Cerebellar cortex (tissue), 1 donor: ENCODE data around the gene ATP2A2.
"Not testable (repeated sequence)": the region's sequence is repeated elsewhere in the genome, so short reads cannot be mapped to it uniquely, and the experiment has no call there.

ENCODE experiments used
- DNase-seq: peaks from one replicate; pipeline ENCODE4 v3.0.0-alpha.2; 2015; ENCODE audit warnings: low spot score

ATP2A2 gene

DNA sequence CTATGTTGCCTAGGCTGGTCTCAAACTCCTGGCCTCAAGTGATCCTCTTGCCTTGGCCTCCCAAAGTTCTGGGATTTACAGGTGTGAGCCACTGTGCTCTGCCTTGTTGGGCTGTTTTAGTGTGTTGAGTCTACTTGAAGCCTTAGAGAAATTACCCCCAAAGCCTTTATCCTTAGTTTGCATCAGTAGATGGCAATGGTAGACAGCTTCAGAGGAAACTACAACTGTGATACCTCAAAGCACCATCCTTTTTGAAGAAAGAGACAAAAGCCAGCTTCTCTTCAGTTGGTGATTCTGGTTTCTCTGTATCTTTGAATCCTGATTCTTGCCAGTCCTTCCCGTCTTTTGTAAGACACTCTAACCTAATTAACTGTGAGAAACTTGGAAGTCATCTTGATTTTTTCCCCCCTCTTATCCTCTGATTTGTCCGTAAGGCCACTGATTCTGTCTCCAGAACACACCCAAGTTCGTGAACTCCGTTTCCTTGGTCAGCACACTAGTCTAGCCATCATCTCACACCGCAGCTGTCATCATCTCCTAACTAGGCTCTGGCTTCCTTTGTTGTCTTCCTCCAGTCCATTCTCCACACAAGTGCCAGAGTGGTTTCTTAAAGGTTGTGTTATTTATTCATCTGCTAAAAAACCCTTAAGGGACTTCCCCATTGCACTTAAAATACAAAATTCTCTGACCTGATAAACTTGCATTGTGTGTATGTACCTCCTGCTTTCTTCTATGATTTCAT is 20.2 kb downstream of the ATP2A2 start:
- DNase-seq, result no peak

- no peak for DNase-seq
Observed at GRCh38 chr12:110304061-110304551, 23.1 kb downstream of the ATP2A2 start.

DNA sequence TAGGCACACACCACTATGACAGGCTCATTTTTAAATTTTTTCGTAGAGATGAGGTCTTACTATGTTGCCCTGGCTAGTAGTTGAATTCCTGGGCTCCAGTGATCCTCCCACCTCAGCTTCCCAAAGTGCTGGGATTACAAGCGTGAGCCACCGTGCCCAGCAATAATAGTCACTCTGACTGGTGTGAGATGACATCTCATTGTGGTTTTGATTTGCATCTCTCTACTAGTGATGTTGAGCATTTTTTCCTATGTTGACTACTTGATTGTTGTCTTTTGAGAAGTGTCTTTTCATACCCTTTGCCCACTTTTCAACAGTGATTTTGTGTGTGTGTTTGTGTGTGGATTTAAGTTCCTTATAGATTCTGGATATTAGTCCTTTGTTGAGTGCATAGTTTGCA is 26.3 kb downstream of the ATP2A2 start:
- no peak for DNase-seq

DNA sequence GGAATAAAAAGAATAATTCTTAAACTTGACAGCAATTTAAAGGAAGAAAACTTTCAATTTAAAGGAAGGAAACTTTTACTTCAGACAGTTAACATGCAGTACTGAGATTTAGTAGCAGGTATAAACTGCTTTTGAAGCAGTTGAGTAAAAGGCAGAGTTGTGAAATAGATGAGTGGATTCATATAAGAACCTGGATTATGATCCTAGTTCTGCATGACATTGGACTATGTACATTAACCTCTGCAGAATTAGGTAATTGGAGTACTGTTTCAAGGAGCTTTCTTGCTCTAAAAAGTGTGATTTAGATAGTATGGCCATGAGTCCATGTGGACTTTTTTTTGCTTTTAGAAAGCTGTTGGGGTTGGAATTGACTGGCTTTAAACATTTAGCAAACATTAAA is 29.7 kb downstream of the ATP2A2 start:
- no peak for DNase-seq

- DNase-seq, result no peak
Observed at GRCh38 chr12:110311903-110312302, 30.9 kb downstream of the ATP2A2 start.

- no peak for DNase-seq
Observed at GRCh38 chr12:110312581-110313360, 31.7 kb downstream of the ATP2A2 start.

GRCh38 chr12:110314308-110314707 is 33.3 kb downstream of the ATP2A2 start:
- no peak for DNase-seq

DNA sequence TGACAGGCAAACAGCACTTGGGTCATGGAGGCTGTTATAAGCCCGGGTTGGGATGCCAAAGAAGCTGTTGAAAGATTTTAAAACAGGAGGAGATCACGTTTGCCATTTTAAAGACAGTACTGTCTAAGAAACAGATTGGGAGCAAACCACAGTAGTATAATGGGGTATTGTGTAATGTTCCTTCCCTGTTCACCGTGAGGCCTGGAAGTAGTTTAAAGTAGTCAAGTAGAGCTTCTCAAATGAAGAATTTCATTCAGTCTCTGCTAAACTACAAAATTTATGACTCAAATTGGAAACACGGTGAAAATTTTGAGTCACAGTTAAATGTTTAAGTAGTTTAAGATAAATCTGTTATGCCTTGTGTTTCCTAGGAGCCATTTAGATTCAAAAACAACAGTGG is 35.8 kb downstream of the ATP2A2 start:
- DNase-seq, result no peak

DNA sequence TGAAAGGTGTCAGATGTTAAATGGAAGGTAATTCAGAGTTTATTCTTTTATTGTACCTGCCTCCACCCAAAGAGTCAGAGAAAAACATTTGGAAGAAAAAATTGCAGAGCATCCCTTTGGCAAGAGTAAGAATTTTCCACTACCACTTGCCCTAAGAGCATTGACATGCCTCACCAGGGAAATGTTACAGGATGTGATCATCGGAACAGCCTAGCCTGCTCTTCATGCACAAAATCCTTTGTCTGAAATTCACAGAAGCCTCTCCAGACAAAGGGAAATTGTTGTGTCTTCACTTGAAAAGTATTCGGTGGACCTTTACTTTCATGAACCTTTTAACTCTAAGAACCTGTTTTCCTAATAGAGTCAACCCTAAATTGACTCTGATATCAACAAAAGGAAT is 36.9 kb downstream of the ATP2A2 start:
- no peak for DNase-seq

GRCh38 chr12:110320550-110320949 is 39.5 kb downstream of the ATP2A2 start:
- DNase-seq, result no peak

GRCh38 chr12:110329710-110330109 is 48.7 kb downstream of the ATP2A2 start:
- DNase-seq, result no peak

DNA sequence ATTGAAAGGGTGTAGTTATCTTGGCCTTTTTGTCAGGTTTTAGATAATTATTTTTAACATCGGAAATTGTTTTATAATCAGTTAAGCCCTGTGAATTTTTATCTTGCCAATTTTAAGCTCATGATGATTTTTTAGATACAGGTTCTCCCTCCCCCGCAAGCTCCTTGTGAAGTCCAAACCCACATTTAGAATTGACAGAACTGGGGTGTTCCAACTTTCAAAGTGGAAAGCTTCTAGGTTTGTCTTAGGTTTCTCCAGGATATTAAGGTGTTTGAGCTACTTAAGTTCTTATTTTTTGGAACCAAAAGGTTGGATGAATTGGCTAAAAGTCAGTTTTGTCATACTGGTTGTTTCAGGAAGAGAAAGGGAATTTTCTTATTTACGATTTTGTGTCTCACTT is 49.1 kb downstream of the ATP2A2 start:
- peak; percentile 32 for DNase-seq

- DNase-seq, result peak; percentile 69
Observed at GRCh38 chr12:110330544-110330943, 49.5 kb downstream of the ATP2A2 start.

DNA sequence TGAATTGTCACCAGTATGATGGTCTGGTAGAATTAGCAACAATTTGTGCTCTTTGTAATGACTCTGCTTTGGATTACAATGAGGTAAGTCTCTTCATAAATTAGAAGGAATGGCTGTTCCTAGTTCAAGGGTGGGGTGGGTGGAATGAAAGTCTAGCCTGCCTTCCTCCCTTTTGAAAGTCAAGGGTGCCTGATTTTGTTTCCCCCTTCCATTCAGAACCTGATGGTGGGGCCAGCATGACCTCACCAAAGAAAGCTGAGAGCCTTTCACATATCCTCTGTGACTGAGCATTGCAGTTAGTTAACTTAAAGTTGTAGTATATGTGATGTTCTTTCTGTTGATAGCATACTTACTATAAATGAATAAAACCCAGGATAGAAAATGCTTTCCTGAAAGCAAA is 52.2 kb downstream of the ATP2A2 start:
- DNase-seq, result no peak

GRCh38 chr12:110335481-110336045 is 54.5 kb downstream of the ATP2A2 start:
- DNase-seq, result no peak

DNA sequence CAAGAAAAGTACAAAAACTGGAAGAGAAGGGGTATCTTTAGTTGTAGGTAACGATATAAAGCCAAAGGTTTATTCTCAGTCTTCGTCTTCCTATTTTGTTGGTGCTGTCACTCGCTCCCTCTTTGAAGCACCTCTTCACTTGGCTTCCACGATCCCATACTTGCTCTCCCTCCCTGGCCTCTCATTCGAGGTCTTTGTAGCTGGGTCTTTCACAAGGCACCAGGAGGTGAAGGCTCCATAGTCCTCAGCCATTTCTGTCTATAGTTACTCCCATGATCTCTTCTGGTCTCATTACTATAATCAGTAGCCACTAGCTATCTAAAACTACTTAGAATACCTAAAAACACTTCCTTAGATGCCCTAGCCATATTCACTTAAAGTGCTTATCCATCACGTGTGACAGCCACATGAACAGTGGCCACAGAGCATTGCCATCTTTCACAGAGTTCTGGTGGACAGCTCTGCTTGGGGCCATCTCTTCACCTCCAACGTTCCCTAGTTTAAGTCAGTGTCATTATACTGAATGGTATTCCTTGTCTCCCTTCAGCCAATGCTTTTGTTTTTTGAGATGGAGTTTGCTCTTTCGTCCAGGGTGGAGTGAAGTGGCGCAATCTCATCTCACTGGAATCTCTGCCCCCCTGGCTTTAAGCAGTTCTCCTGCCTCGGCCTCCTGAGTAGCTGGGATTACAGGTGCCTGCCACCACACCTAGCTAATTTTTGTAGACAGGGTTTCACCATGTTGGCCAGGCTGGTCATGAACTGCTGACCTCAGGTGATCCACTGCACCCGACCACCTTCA is 57.1 kb downstream of the ATP2A2 start:
- no peak for DNase-seq

GRCh38 chr12:110338754-110339153 is 57.7 kb downstream of the ATP2A2 start:
- DNase-seq, result no peak

DNA sequence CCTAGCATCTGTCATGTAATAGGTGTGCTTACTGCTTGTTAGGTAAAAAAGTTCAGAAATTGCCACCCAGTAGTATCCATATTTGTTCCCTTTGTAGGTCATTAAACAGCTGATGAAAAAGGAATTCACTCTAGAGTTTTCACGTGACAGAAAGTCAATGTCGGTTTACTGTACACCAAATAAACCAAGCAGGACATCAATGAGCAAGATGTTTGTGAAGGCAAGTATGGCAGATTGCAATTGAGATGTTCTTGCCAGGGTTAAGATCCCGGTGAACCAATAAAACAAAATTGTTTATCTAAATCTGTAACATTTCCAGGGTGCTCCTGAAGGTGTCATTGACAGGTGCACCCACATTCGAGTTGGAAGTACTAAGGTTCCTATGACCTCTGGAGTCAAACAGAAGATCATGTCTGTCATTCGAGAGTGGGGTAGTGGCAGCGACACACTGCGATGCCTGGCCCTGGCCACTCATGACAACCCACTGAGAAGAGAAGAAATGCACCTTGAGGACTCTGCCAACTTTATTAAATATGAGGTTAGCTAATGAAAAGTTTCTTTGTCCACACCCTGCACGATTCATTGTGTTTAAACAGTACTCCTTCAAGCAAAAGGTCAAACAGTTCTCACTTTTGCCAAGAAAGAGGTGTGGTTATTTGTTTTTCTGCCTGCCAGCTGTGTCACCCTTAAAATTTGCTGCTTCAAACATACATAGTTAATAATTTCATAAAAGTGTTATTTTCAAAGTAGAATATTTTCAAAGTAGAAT is 58.3 kb downstream of the ATP2A2 start:
- no peak for DNase-seq

DNA sequence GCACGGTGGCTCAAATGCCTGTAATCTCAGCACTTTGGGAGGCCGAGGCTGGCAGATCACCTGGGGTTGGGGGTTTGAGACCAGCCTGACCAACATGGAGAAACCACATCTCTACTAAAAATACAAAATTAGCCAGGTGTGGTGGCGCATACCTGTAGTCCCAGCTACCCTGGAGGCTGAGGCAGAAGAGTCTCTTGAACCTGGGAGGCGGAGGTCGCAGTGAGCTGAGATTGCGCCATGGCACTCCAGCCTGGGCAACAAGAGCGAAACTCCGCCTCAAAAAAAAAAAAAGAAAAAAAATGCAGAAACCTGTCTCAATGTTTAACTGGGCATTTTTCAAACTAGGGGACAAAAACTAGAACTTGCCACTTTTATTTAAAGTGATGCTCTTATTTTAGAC is 59.2 kb downstream of the ATP2A2 start:
- DNase-seq, result not testable (repeated sequence)

GRCh38 chr12:110340706-110341105 is 59.7 kb downstream of the ATP2A2 start:
- DNase-seq, result peak; percentile 73

DNA sequence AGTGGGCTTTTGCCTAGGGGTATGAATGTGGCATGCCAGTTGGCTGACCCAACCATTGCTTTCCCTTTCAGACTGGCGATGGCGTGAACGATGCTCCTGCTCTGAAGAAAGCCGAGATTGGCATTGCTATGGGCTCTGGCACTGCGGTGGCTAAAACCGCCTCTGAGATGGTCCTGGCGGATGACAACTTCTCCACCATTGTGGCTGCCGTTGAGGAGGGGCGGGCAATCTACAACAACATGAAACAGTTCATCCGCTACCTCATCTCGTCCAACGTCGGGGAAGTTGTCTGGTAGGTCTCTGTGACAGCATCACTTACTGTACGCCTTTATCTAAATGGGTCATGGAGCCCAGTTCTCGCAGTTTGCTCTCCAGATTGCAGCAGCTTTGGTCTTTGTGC is 61.1 kb downstream of the ATP2A2 start:
- DNase-seq, result no peak
